IMR-90 (cell line): ENCODE data around the gene ALPI. TPM values are rescaled to one million over a fixed set of nuclear protein-coding genes. Genes with fewer than 3 reads are reported as not detected.

Experiments used
- ATAC-seq: fragments of 200-7000 bp; cut with Tn5 transposase; 2 replicates; pipeline ENCODE4 v1.9.1; 2020; ENCODE audit warnings: low read depth, mild to moderate bottlenecking, moderate library complexity
- BruUV-seq: library from RNA; stranded (reverse); fragments of 400-500 nt; replicated peaks from 2 replicates; lab custom pipeline; 2021; lab: Mats Ljungman, UMichigan
- CTCF ChIA-PET: fragments of 300-600 bp; formaldehyde crosslinking; extraction: SDS; loops from one replicate; lab custom pipeline; 2021; ENCODE audit warnings: antibody characterized with exemption; lab: Yijun Ruan, JAX
- POLR2A ChIA-PET: fragments of 300-600 bp; sonication (Branson Sonifier 250); formaldehyde crosslinking; loops from one replicate; lab custom pipeline; 2022; ENCODE audit warnings: antibody characterized with exemption; ENCODE audit not compliant: unreplicated experiment; lab: Charles Lee
- DNase-seq: peaks from one replicate; pipeline ENCODE4 v3.0.0; 2013
- H2AFZ ChIP-seq: replicated peaks from 2 replicates; pipeline ENCODE3; 2013; ENCODE audit warnings: low read length, mild to moderate bottlenecking; ENCODE audit not compliant: poor library complexity
- H2AK5ac ChIP-seq: 2 replicates; pipeline ENCODE4 v1.6.1; 2013; ENCODE audit warnings: low read depth, low read length, inconsistent platforms
- H2AK9ac ChIP-seq: replicated peaks from 2 replicates; pipeline ENCODE3; 2013; ENCODE audit warnings: mild to moderate bottlenecking, low read depth, low read length, moderate library complexity; ENCODE audit not compliant: poor library complexity
- H2BK120ac ChIP-seq: 2 replicates; pipeline ENCODE4 v1.6.1; 2013; ENCODE audit warnings: low read depth, low read length, inconsistent platforms
- H2BK15ac ChIP-seq: 3 replicates; pipeline ENCODE4 v1.6.1; 2013; ENCODE audit warnings: low read depth, low read length, inconsistent platforms
- H2BK20ac ChIP-seq: 2 replicates; pipeline ENCODE4 v1.6.1; 2013; ENCODE audit warnings: low read depth, mild to moderate bottlenecking, inconsistent platforms, low read length, moderate library complexity
- H2BK5ac ChIP-seq: 2 replicates; pipeline ENCODE4 v1.6.1; 2013; ENCODE audit warnings: mild to moderate bottlenecking, low read depth, low read length, inconsistent platforms; ENCODE audit not compliant: poor library complexity, severe bottlenecking
- H3K14ac ChIP-seq: replicated peaks from 2 replicates; pipeline ENCODE4 v1.6.1; 2013; ENCODE audit warnings: low read depth, low read length, inconsistent platforms
- H3K18ac ChIP-seq: 2 replicates; pipeline ENCODE4 v1.6.1; 2013; ENCODE audit warnings: low read depth, low read length, control low read depth
- H3K23ac ChIP-seq: 2 replicates; pipeline ENCODE4 v1.6.1; 2013; ENCODE audit warnings: low read depth, low read length, inconsistent platforms
- H3K27ac ChIP-seq: 2 replicates; pipeline ENCODE4 v1.5.1; 2013; ENCODE audit warnings: mild to moderate bottlenecking, control low read depth, low read length; ENCODE audit not compliant: insufficient read depth
- H3K27me3 ChIP-seq: 2 replicates; pipeline ENCODE4 v1.6.1; 2013; ENCODE audit warnings: low read length; ENCODE audit not compliant: control insufficient read depth, insufficient read depth
- H3K36me3 ChIP-seq: 2 replicates; pipeline ENCODE4 v1.6.1; 2013; ENCODE audit warnings: low read length, mixed read lengths; ENCODE audit not compliant: control insufficient read depth, insufficient read depth
- H3K4ac ChIP-seq: 2 replicates; pipeline ENCODE4 v1.6.1; 2013; ENCODE audit warnings: low read depth, low read length, inconsistent platforms
- H3K4me1 ChIP-seq: 2 replicates; pipeline ENCODE4 v1.6.1; 2013; ENCODE audit warnings: low read length, mixed read lengths; ENCODE audit not compliant: control insufficient read depth, insufficient read depth
- H3K4me2 ChIP-seq: 2 replicates; pipeline ENCODE4 v1.6.1; 2013; ENCODE audit warnings: low read depth, mild to moderate bottlenecking, control low read depth, low read length, moderate library complexity
- H3K4me3 ChIP-seq: 2 replicates; pipeline ENCODE4 v1.5.1; 2013; ENCODE audit warnings: low read depth, mild to moderate bottlenecking, control low read depth, low read length, moderate library complexity; ENCODE audit not compliant: insufficient read depth
- H3K56ac ChIP-seq: 2 replicates; pipeline ENCODE4 v1.6.1; 2013; ENCODE audit warnings: low read length, inconsistent platforms; ENCODE audit not compliant: insufficient read depth; ENCODE audit errors: extremely low read depth
- H3K79me1 ChIP-seq, 2 experiments: 2 replicates each; pipeline ENCODE4 v1.6.1; 2013; ENCODE audit warnings: low read length in 2 of 2, inconsistent platforms in 1 of 2, low read depth in 1 of 2
- H3K9ac ChIP-seq: 2 replicates; pipeline ENCODE4 v1.6.1; 2013; ENCODE audit warnings: low read depth, low read length, control low read depth
- H3K9me1 ChIP-seq: 2 replicates; pipeline ENCODE4 v1.6.1; 2013; ENCODE audit warnings: low read length, inconsistent platforms; ENCODE audit not compliant: insufficient read depth
- H3K9me3 ChIP-seq: 2 replicates; pipeline ENCODE4 v1.6.1; 2013; ENCODE audit warnings: low read length; ENCODE audit not compliant: control insufficient read depth, insufficient read depth
- H4K20me1 ChIP-seq: 2 replicates; pipeline ENCODE4 v1.6.1; 2013; ENCODE audit warnings: low read length, inconsistent platforms; ENCODE audit not compliant: insufficient read depth
- H4K5ac ChIP-seq: 2 replicates; pipeline ENCODE4 v1.6.1; 2013; ENCODE audit warnings: mild to moderate bottlenecking, low read depth, low read length, control low read depth
- H4K8ac ChIP-seq, 2 experiments: 2 replicates each; pipeline ENCODE4 v1.6.1; 2013; ENCODE audit warnings: low read depth in 2 of 2, low read length in 2 of 2, control low read depth in 1 of 2, inconsistent platforms in 1 of 2
- H4K91ac ChIP-seq: 2 replicates; pipeline ENCODE4 v1.6.1; 2013; ENCODE audit warnings: low read depth, low read length, inconsistent platforms; ENCODE audit not compliant: insufficient read depth
- BHLHE40 ChIP-seq: fragments of 150-350 bp; IDR thresholded peaks from 2 replicates; pipeline ENCODE4 v1.6.1; 2016; ENCODE audit warnings: mild to moderate bottlenecking, low read depth, low read length
- CEBPB ChIP-seq: IDR thresholded peaks from 2 replicates; pipeline ENCODE4 v1.6.1; 2012; ENCODE audit warnings: low read depth, low read length, improper control_type of control experiment
- CHD1 ChIP-seq: IDR thresholded peaks from 2 replicates; pipeline ENCODE4 v1.6.1; 2012; ENCODE audit warnings: low read depth, low read length, improper control_type of control experiment
- FOS ChIP-seq: fragments of 150-350 bp; IDR thresholded peaks from 2 replicates; pipeline ENCODE4 v1.6.1; 2016; ENCODE audit warnings: low read depth, low read length
- MAFK ChIP-seq: IDR thresholded peaks from 2 replicates; pipeline ENCODE4 v1.6.1; 2012; ENCODE audit warnings: low read depth, low read length, improper control_type of control experiment
- MXI1 ChIP-seq: IDR thresholded peaks from 2 replicates; pipeline ENCODE4 v1.6.1; 2012; ENCODE audit warnings: low read depth, mild to moderate bottlenecking, low read length, moderate library complexity, borderline replicate concordance
- NFE2L2 ChIP-seq: fragments of 150-350 bp; IDR thresholded peaks from 2 replicates; pipeline ENCODE4 v1.6.1; 2016; ENCODE audit warnings: low read depth, mild to moderate bottlenecking, low read length
- POLR2A ChIP-seq: IDR thresholded peaks from 2 replicates; pipeline ENCODE4 v1.6.1; 2012; ENCODE audit warnings: mild to moderate bottlenecking, low read depth, low read length
- RAD21 ChIP-seq: IDR thresholded peaks from 2 replicates; pipeline ENCODE4 v1.6.1; 2012; ENCODE audit warnings: low read length, improper control_type of control experiment
- RCOR1 ChIP-seq: IDR thresholded peaks from 2 replicates; pipeline ENCODE4 v1.6.1; 2012; ENCODE audit warnings: mild to moderate bottlenecking, low read length, improper control_type of control experiment; ENCODE audit not compliant: insufficient replicate concordance
- RFX5 ChIP-seq: IDR thresholded peaks from 2 replicates; pipeline ENCODE4 v1.8.0; 2012; ENCODE audit warnings: low read depth, mild to moderate bottlenecking, low read length, moderate library complexity
- WGBS, 2 experiments: methylation state at CpG; one replicate each; pipeline versions ENCODE4 v1.1.5 to v1.1.7; 2013; ENCODE audit warnings: missing lambda C conversion rate in 2 of 2; ENCODE audit not compliant: insufficient read length in 1 of 2; ENCODE audit errors: extremely low coverage in 2 of 2; 5-methylcytosine and 5-hydroxymethylcytosine counted together
- dilution Hi-C: fragments of 300-500 bp; cut with HindIII; formaldehyde crosslinking; loops from one replicate; pipeline ENCODE4 v1.14.3; 2018; ENCODE audit warnings: low sequenced_read_pairs; ENCODE audit not compliant: unreplicated experiment
- in situ Hi-C: fragments of 300-500 bp; cut with MboI; formaldehyde crosslinking; loops from 3 replicates; pipeline ENCODE4 v1.14.3; 2019; ENCODE audit warnings: low sequenced_read_pairs, inconsistent platforms, mixed read lengths
- intact Hi-C: fragments of 100-400 bp; cut with micrococcal nuclease; formaldehyde crosslinking; loops from 2 replicates; pipeline ENCODE4 v1.10.0; 2022
- polyA plus RNA-seq, 3 experiments: library from polyadenylated mRNA; depleted of rRNA; stranded (reverse); fragments of >200 nt; gene quantifications; 2 replicates each; pipeline ENCODE4 v1.2.3, GENCODE V29; 2012; ENCODE audit warnings: low replicate concordance in 1 of 3
- total RNA-seq: library from RNA; depleted of rRNA; stranded (reverse); fragments of >200 nt; gene quantifications from 2 replicates; pipeline ENCODE4 v1.2.3, GENCODE V29; 2012
- TF ChIP-seq, protein P1 (sequence below): fragments of 150-350 bp; IDR thresholded peaks from 2 replicates; pipeline ENCODE4 v1.6.1; 2017; ENCODE audit warnings: mild to moderate bottlenecking, antibody characterized with exemption, low read length, low read depth
- TF ChIP-seq, protein P2 (sequence below): fragments of 150-350 bp; IDR thresholded peaks from 2 replicates; pipeline ENCODE4 v1.6.1; 2016; ENCODE audit warnings: low read depth, mild to moderate bottlenecking, low read length, moderate library complexity, borderline replicate concordance
- TF ChIP-seq, protein P3 (sequence below): conservative IDR thresholded peaks from 2 replicates; pipeline ENCODE4 v1.5.1; 2012; ENCODE audit warnings: mild to moderate bottlenecking, low read depth, low read length, improper control_type of control experiment

Gene ALPI
- total and polyA plus RNA-seq, 2 of the 4 experiments (the other 2 are of a cell fraction): not detected

DNA sequence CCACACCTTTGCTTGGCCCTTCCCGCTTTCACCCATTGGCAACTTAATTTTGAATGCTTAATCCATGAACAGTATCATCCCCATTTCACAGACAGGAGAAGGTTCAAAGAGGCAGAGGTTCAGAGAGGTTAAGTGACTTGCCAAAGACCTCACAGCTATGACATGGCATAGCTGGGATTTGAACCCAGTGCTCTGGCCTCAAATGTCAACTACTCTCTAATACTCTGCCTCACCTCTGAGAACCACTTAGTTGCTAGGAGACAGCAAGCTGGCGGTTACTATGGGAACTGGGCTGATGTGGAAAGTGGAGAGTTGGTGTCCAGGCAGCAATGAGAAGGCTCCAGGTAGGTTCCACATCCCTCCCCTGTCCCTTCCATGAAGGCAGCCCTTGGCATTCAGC, 48.5 kb downstream of the ALPI start:
- Histone ChIP-seq H3K9ac (no peak overlapping the region), H4K8ac (no peak overlapping the region), H2BK15ac (no peak overlapping the region), H2AK5ac (no peak overlapping the region), H4K5ac (no peak overlapping the region), H3K4me3 (no peak overlapping the region), H3K9me1 (no peaks in the 10 kb centered on the region), H3K27ac (no peak overlapping the region), H3K27me3 (peaks cover 63% of the 10 kb centered on the region), H2AK9ac (no peak overlapping the region), H2BK20ac (no peak overlapping the region), H3K79me1 (no peaks in the 10 kb centered on the region), H3K18ac (no peak overlapping the region), H3K56ac (no peak overlapping the region), H2BK120ac (no peak overlapping the region), H2AFZ (no peak overlapping the region), H3K14ac (no peak overlapping the region), H3K36me3 (no peaks in the 10 kb centered on the region), H3K4ac (no peak overlapping the region), H4K91ac (no peak overlapping the region), H3K4me1 (no peaks in the 10 kb centered on the region), H3K9me3 (no peaks in the 10 kb centered on the region), H2BK5ac (no peak overlapping the region), H4K20me1 (no peaks in the 10 kb centered on the region), H3K23ac (no peak overlapping the region), H3K4me2 (no peak overlapping the region)
- dilution Hi-C loops (no loop called here), in situ Hi-C loops (no loop called here), intact Hi-C loops (loop anchor here (10.0 kb wide), 1 partner anchor 600 kb away; no protein-coding TSS in a partner anchor)
- ChIA-PET CTCF (no interaction called here), POLR2A (no interaction called here)
- BruUV-seq: no TSS peak
- TF ChIP-seq NFE2L2 (no peak), MXI1 (no peak), FOS (no peak), POLR2A (no peak), RAD21 (no peak), RCOR1 (no peak), RFX5 (no peak), MAFK (no peak), CHD1 (no peak), CEBPB (no peak), BHLHE40 (no peak)
- TF ChIP-seq, protein P1, sequence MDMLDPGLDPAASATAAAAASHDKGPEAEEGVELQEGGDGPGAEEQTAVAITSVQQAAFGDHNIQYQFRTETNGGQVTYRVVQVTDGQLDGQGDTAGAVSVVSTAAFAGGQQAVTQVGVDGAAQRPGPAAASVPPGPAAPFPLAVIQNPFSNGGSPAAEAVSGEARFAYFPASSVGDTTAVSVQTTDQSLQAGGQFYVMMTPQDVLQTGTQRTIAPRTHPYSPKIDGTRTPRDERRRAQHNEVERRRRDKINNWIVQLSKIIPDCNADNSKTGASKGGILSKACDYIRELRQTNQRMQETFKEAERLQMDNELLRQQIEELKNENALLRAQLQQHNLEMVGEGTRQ: no peak
- TF ChIP-seq, protein P2, sequence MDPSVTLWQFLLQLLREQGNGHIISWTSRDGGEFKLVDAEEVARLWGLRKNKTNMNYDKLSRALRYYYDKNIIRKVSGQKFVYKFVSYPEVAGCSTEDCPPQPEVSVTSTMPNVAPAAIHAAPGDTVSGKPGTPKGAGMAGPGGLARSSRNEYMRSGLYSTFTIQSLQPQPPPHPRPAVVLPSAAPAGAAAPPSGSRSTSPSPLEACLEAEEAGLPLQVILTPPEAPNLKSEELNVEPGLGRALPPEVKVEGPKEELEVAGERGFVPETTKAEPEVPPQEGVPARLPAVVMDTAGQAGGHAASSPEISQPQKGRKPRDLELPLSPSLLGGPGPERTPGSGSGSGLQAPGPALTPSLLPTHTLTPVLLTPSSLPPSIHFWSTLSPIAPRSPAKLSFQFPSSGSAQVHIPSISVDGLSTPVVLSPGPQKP: no peak
- TF ChIP-seq, protein P3, sequence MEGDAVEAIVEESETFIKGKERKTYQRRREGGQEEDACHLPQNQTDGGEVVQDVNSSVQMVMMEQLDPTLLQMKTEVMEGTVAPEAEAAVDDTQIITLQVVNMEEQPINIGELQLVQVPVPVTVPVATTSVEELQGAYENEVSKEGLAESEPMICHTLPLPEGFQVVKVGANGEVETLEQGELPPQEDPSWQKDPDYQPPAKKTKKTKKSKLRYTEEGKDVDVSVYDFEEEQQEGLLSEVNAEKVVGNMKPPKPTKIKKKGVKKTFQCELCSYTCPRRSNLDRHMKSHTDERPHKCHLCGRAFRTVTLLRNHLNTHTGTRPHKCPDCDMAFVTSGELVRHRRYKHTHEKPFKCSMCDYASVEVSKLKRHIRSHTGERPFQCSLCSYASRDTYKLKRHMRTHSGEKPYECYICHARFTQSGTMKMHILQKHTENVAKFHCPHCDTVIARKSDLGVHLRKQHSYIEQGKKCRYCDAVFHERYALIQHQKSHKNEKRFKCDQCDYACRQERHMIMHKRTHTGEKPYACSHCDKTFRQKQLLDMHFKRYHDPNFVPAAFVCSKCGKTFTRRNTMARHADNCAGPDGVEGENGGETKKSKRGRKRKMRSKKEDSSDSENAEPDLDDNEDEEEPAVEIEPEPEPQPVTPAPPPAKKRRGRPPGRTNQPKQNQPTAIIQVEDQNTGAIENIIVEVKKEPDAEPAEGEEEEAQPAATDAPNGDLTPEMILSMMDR: no peak
- DNase-seq (no peak), ATAC-seq (no peak)
- no CpG with 5 or more reads among the region's 2 CpGs for WGBS, 2 experiments
